GM12872 (cell line): ENCODE measurements around the gene SAMD7.

Experiments
- CTCF ChIP-seq: IDR thresholded peaks from 3 replicates; pipeline ENCODE4 v1.5.1; 2011; ENCODE audit warnings: low read depth, mild to moderate bottlenecking, low read length, moderate library complexity; ENCODE audit not compliant: insufficient read depth

SAMD7 gene

GRCh38 chr3:169939751-169940150 is 28.4 kb downstream of the SAMD7 start:
- TF ChIP-seq CTCF, result no peak

- TF ChIP-seq CTCF, result no peak
Observed at GRCh38 chr3:169940470-169941181, 29.3 kb downstream of the SAMD7 start.

- TF ChIP-seq CTCF, result no peak
Observed at GRCh38 chr3:169945313-169945712, 33.9 kb downstream of the SAMD7 start.

GRCh38 chr3:169946336-169946735 is 35.0 kb downstream of the SAMD7 start:
- TF ChIP-seq CTCF, result no peak

- TF ChIP-seq CTCF, result no peak
Observed at GRCh38 chr3:169948559-169949448, 37.4 kb downstream of the SAMD7 start.

- TF ChIP-seq CTCF, result no peak
Observed at GRCh38 chr3:169952045-169952444, 40.7 kb downstream of the SAMD7 start.

- TF ChIP-seq CTCF, result no peak
Observed at GRCh38 chr3:169953462-169954141, 42.2 kb downstream of the SAMD7 start.
